ENCODE results near the gene CPNE6. TPM values are rescaled to one million over a fixed set of nuclear protein-coding genes. Genes with fewer than 3 reads are reported as not detected.

Gene CPNE6
- polyA plus RNA-seq, 1 of the 3 experiments (the other 2 are of a cell fraction), result not detected

DNA sequence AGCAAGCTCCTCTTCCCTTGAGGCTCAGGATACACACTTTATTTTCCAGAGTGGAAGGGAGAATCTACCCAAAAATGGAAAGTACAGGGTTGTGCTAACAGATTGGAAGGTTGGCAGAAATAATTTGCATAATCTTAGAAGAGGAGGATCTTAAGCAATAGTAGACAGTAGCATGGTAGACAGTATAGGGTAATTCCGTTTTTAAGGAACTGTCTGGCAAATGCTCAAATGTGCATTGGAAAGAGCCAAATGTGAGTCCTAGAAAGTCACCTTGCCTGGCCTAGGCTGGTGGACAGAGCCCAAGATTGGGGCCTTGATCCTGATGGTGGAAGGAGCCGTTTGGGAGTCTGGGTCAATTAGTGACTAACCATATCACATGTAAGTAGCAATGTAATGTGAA is 32.7 kb upstream of the CPNE6 start:
- CTCF ChIA-PET, result no interaction called here
- H3K9me2 ChIP-seq, result no peaks in the 10 kb centered on the region
- H3K27ac ChIP-seq (ENCODE audit: low read depth in 2 of 2, low read length in 1 of 2), result no peak overlapping the region
- no peak overlapping the region for H3K9ac ChIP-seq
- no peak for DNase-seq
- H3F3A ChIP-seq (replicated peaks; ENCODE audit: insufficient read depth), result peaks cover 6% of the 10 kb centered on the region
- no peaks in the 10 kb centered on the region for H3K27me3 ChIP-seq (ENCODE audit: insufficient read depth)
- no peak overlapping the region for H3K4me3 ChIP-seq (ENCODE audit: low read depth in 2 of 2, low read length in 1 of 2)
- H4K20me1 ChIP-seq (ENCODE audit: insufficient read depth), result no peaks in the 10 kb centered on the region
- no peaks in the 10 kb centered on the region for H3K9me3 ChIP-seq
- no peak overlapping the region for H2AFZ ChIP-seq (ENCODE audit: low read depth)
- H3K4me1 ChIP-seq (ENCODE audit: control insufficient read depth in 1 of 2, insufficient read depth in 2 of 2, low read depth in 1 of 2, low read length in 1 of 2), result peaks cover 0 to 5% of the 10 kb centered on the region in 2 experiments; a peak in 1 of 4 replicates
- no peak for TF ChIP-seq EP300 (IDR thresholded peaks at IDR 0.05; ENCODE audit: borderline replicate concordance in 1 of 2, low read depth in 1 of 2, low read length in 1 of 2)
- TF ChIP-seq ELF1 (IDR thresholded peaks at IDR 0.05), result no peak
- TF ChIP-seq RAD21 (IDR thresholded peaks at IDR 0.05; ENCODE audit: low read length), result no peak
- no peak for TF ChIP-seq MXI1 (IDR thresholded peaks at IDR 0.05; ENCODE audit: low read depth, low read length)
- no peak for TF ChIP-seq USF2 (IDR thresholded peaks at IDR 0.05; ENCODE audit: borderline replicate concordance, low read depth, low read length)
- TF ChIP-seq NRF1 (IDR thresholded peaks at IDR 0.05; ENCODE audit: low read depth, low read length), result no peak
- no peak for TF ChIP-seq MEF2A (IDR thresholded peaks at IDR 0.05; ENCODE audit: borderline replicate concordance, low read depth)
- TF ChIP-seq, protein P1, sequence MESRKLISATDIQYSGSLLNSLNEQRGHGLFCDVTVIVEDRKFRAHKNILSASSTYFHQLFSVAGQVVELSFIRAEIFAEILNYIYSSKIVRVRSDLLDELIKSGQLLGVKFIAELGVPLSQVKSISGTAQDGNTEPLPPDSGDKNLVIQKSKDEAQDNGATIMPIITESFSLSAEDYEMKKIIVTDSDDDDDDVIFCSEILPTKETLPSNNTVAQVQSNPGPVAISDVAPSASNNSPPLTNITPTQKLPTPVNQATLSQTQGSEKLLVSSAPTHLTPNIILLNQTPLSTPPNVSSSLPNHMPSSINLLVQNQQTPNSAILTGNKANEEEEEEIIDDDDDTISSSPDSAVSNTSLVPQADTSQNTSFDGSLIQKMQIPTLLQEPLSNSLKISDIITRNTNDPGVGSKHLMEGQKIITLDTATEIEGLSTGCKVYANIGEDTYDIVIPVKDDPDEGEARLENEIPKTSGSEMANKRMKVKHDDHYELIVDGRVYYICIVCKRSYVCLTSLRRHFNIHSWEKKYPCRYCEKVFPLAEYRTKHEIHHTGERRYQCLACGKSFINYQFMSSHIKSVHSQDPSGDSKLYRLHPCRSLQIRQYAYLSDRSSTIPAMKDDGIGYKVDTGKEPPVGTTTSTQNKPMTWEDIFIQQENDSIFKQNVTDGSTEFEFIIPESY (IDR thresholded peaks at IDR 0.05; ENCODE audit: borderline replicate concordance, low read depth), result no peak
- no peak for TF ChIP-seq EZH2phosphoT487 (IDR thresholded peaks at IDR 0.05; ENCODE audit: borderline replicate concordance, low read depth)
- no peak for TF ChIP-seq SMC3 (IDR thresholded peaks at IDR 0.05; ENCODE audit: low read depth, low read length)
- TF ChIP-seq, protein P2, sequence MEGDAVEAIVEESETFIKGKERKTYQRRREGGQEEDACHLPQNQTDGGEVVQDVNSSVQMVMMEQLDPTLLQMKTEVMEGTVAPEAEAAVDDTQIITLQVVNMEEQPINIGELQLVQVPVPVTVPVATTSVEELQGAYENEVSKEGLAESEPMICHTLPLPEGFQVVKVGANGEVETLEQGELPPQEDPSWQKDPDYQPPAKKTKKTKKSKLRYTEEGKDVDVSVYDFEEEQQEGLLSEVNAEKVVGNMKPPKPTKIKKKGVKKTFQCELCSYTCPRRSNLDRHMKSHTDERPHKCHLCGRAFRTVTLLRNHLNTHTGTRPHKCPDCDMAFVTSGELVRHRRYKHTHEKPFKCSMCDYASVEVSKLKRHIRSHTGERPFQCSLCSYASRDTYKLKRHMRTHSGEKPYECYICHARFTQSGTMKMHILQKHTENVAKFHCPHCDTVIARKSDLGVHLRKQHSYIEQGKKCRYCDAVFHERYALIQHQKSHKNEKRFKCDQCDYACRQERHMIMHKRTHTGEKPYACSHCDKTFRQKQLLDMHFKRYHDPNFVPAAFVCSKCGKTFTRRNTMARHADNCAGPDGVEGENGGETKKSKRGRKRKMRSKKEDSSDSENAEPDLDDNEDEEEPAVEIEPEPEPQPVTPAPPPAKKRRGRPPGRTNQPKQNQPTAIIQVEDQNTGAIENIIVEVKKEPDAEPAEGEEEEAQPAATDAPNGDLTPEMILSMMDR (IDR thresholded peaks at IDR 0.05), result no peak
- TF ChIP-seq YY1 (IDR thresholded peaks at IDR 0.05; ENCODE audit: low read depth), result no peak
- no peak for TF ChIP-seq TEAD4 (IDR thresholded peaks at IDR 0.05; ENCODE audit: borderline replicate concordance, insufficient read depth)
- no peak for TF ChIP-seq FOSL2 (IDR thresholded peaks at IDR 0.05; ENCODE audit: borderline replicate concordance, low read depth)
- TF ChIP-seq RXRA (IDR thresholded peaks at IDR 0.05; ENCODE audit: borderline replicate concordance, low read depth), result no peak
- no peaks in the 10 kb centered on the region for H3K79me2 ChIP-seq (ENCODE audit: insufficient read depth)
- H3K4me2 ChIP-seq, result no peak overlapping the region
- H3K36me3 ChIP-seq (replicated peaks in 1 of 2; ENCODE audit: control insufficient read depth in 1 of 2, insufficient read depth in 2 of 2, low read length in 1 of 2), result no peaks in the 10 kb centered on the region
- WGBS (ENCODE audit: low lambda C conversion rate), result 60% methylated on average over 2 of the region's 2 CpGs
- POLR2A ChIA-PET, result interaction anchor here (1.2 kb wide), 1 partner anchor 43 kb away, joined by 4 read pairs; no protein-coding TSS in a partner anchor

All from SK-N-SH (cell line).